Measurements from ENCODE around the gene ARL3. TPM values are rescaled to one million over a fixed set of nuclear protein-coding genes. Genes with fewer than 3 reads are reported as not detected.

The ARL3 gene
- total and polyA plus RNA-seq, 2 experiments from 2014 or later, result 8.5 to 22.6 TPM

DNA sequence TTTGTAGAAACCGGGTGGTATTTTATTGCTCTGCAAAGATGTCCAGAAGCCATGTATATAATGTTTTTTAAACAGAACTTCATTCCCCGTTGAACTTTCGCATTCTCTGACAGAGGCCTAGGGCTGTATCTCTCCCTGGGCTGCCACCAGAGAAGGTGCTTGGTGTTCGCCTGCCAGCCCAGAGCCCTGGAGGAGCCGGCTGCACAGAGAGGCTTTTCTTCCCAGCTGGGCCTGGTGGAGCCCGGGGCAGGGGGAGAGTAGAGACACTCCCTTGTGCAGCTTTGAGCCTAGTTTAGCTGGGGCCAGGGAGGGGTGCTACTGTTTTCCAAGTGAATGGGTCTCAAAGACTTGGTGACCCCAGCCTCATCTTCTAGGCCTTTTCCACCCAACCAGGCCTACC, 83.5 kb downstream of the ARL3 start (continued):
- TF ChIP-seq, protein P1, sequence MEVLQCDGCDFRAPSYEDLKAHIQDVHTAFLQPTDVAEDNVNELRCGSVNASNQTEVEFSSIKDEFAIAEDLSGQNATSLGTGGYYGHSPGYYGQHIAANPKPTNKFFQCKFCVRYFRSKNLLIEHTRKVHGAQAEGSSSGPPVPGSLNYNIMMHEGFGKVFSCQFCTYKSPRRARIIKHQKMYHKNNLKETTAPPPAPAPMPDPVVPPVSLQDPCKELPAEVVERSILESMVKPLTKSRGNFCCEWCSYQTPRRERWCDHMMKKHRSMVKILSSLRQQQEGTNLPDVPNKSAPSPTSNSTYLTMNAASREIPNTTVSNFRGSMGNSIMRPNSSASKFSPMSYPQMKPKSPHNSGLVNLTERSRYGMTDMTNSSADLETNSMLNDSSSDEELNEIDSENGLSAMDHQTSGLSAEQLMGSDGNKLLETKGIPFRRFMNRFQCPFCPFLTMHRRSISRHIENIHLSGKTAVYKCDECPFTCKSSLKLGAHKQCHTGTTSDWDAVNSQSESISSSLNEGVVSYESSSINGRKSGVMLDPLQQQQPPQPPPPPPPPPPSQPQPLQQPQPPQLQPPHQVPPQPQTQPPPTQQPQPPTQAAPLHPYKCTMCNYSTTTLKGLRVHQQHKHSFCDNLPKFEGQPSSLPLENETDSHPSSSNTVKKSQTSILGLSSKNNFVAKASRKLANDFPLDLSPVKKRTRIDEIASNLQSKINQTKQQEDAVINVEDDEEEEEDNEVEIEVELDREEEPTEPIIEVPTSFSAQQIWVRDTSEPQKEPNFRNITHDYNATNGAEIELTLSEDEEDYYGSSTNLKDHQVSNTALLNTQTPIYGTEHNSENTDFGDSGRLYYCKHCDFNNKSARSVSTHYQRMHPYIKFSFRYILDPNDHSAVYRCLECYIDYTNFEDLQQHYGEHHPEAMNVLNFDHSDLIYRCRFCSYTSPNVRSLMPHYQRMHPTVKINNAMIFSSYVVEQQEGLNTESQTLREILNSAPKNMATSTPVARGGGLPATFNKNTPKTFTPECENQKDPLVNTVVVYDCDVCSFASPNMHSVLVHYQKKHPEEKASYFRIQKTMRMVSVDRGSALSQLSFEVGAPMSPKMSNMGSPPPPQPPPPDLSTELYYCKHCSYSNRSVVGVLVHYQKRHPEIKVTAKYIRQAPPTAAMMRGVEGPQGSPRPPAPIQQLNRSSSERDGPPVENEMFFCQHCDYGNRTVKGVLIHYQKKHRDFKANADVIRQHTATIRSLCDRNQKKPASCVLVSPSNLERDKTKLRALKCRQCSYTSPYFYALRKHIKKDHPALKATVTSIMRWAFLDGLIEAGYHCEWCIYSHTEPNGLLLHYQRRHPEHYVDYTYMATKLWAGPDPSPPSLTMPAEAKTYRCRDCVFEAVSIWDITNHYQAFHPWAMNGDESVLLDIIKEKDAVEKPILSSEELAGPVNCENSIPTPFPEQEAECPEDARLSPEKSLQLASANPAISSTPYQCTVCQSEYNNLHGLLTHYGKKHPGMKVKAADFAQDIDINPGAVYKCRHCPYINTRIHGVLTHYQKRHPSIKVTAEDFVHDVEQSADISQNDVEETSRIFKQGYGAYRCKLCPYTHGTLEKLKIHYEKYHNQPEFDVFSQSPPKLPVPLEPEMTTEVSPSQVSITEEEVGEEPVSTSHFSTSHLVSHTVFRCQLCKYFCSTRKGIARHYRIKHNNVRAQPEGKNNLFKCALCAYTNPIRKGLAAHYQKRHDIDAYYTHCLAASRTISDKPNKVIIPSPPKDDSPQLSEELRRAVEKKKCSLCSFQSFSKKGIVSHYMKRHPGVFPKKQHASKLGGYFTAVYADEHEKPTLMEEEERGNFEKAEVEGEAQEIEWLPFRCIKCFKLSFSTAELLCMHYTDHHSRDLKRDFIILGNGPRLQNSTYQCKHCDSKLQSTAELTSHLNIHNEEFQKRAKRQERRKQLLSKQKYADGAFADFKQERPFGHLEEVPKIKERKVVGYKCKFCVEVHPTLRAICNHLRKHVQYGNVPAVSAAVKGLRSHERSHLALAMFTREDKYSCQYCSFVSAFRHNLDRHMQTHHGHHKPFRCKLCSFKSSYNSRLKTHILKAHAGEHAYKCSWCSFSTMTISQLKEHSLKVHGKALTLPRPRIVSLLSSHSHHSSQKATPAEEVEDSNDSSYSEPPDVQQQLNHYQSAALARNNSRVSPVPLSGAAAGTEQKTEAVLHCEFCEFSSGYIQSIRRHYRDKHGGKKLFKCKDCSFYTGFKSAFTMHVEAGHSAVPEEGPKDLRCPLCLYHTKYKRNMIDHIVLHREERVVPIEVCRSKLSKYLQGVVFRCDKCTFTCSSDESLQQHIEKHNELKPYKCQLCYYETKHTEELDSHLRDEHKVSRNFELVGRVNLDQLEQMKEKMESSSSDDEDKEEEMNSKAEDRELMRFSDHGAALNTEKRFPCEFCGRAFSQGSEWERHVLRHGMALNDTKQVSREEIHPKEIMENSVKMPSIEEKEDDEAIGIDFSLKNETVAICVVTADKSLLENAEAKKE (CRISPR knock-in tag; IDR thresholded peaks at IDR 0.05), result no peak
- TF ChIP-seq JUNB (IDR thresholded peaks at IDR 0.05; ENCODE audit: unreplicated experiment) (no peak), STAT1 (IDR thresholded peaks at IDR 0.05; ENCODE audit: unreplicated experiment) (no peak), EZH2phosphoT487 (IDR thresholded peaks at IDR 0.05; ENCODE audit: unreplicated experiment) (no peak), POLR2AphosphoS5 (IDR thresholded peaks at IDR 0.05; ENCODE audit: low read depth) (no peak), NANOG (IDR thresholded peaks at IDR 0.05; ENCODE audit: borderline replicate concordance) (no peak), ETS1 (IDR thresholded peaks at IDR 0.05) (no peak), ZNF331 (CRISPR knock-in tag; IDR thresholded peaks at IDR 0.05; ENCODE audit: low read depth) (no peak)
- TF ChIP-seq, protein P2, sequence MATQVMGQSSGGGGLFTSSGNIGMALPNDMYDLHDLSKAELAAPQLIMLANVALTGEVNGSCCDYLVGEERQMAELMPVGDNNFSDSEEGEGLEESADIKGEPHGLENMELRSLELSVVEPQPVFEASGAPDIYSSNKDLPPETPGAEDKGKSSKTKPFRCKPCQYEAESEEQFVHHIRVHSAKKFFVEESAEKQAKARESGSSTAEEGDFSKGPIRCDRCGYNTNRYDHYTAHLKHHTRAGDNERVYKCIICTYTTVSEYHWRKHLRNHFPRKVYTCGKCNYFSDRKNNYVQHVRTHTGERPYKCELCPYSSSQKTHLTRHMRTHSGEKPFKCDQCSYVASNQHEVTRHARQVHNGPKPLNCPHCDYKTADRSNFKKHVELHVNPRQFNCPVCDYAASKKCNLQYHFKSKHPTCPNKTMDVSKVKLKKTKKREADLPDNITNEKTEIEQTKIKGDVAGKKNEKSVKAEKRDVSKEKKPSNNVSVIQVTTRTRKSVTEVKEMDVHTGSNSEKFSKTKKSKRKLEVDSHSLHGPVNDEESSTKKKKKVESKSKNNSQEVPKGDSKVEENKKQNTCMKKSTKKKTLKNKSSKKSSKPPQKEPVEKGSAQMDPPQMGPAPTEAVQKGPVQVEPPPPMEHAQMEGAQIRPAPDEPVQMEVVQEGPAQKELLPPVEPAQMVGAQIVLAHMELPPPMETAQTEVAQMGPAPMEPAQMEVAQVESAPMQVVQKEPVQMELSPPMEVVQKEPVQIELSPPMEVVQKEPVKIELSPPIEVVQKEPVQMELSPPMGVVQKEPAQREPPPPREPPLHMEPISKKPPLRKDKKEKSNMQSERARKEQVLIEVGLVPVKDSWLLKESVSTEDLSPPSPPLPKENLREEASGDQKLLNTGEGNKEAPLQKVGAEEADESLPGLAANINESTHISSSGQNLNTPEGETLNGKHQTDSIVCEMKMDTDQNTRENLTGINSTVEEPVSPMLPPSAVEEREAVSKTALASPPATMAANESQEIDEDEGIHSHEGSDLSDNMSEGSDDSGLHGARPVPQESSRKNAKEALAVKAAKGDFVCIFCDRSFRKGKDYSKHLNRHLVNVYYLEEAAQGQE (IDR thresholded peaks at IDR 0.05; ENCODE audit: unreplicated experiment), result no peak
